H7 (cell line): ENCODE data around the gene CDK14. TPM values are rescaled to one million over a fixed set of nuclear protein-coding genes. Genes with fewer than 3 reads are reported as not detected.
"Not testable (repeated sequence)": the region's sequence is repeated elsewhere in the genome, so short reads cannot be mapped to it uniquely, and the experiment has no call there.

Experiments used
- DNase-seq: peaks from one replicate; pipeline ENCODE4 v3.0.0; 2012
- H3K27me3 ChIP-seq: 2 replicates; pipeline ENCODE4 v1.6.0; 2011; ENCODE audit warnings: mild to moderate bottlenecking, low read length; ENCODE audit not compliant: control insufficient read depth, insufficient read depth
- H3K36me3 ChIP-seq: replicated peaks from 2 replicates; pipeline ENCODE4 v1.5.1; 2011; ENCODE audit warnings: low read length; ENCODE audit not compliant: control insufficient read depth, insufficient read depth
- H3K4me3 ChIP-seq: 2 replicates; pipeline ENCODE4 v1.5.1; 2011; ENCODE audit warnings: low read depth, mild to moderate bottlenecking, control low read depth, low read length, moderate library complexity; ENCODE audit not compliant: insufficient read depth
- total RNA-seq: library from RNA; depleted of rRNA; stranded (reverse); fragments of >200 nt; shearing (Covaris generic); gene quantifications from 2 replicates; pipeline ENCODE4 v1.2.3, GENCODE V29; 2014

The CDK14 gene
- total RNA-seq, 1 experiment from 2014 or later, result 28.6 TPM

- Histone ChIP-seq H3K36me3 (no peaks in the 10 kb centered on the region), H3K27me3 (no peaks in the 10 kb centered on the region), H3K4me3 (no peak overlapping the region)
- no peak for DNase-seq
Measured at GRCh38 chr7:90749262-90749661, 153.1 kb downstream of the CDK14 start.

- peak; percentile 33 for DNase-seq
- Histone ChIP-seq H3K4me3 (no peak overlapping the region), H3K27me3 (no peaks in the 10 kb centered on the region), H3K36me3 (no peaks in the 10 kb centered on the region)
Measured at GRCh38 chr7:90749774-90750173, 153.7 kb downstream of the CDK14 start.

- Histone ChIP-seq H3K4me3 (no peak overlapping the region), H3K36me3 (no peaks in the 10 kb centered on the region), H3K27me3 (no peaks in the 10 kb centered on the region)
- DNase-seq, result no peak
Measured at GRCh38 chr7:90751595-90751994, 155.5 kb downstream of the CDK14 start.

GRCh38 chr7:90752051-90752450 lies 155.9 kb downstream of the CDK14 start:
- DNase-seq, result no peak
- Histone ChIP-seq H3K27me3 (no peaks in the 10 kb centered on the region), H3K4me3 (no peak overlapping the region), H3K36me3 (no peaks in the 10 kb centered on the region)

GRCh38 chr7:90755041-90755440 lies 158.9 kb downstream of the CDK14 start:
- DNase-seq, result no peak
- no peaks in the 10 kb centered on the region for H3K36me3 ChIP-seq
- no peaks in the 10 kb centered on the region for H3K27me3 ChIP-seq
- no peak overlapping the region for H3K4me3 ChIP-seq

GRCh38 chr7:90756366-90756765 lies 160.2 kb downstream of the CDK14 start:
- Histone ChIP-seq H3K27me3 (no peaks in the 10 kb centered on the region), H3K4me3 (no peak overlapping the region), H3K36me3 (no peaks in the 10 kb centered on the region)
- no peak for DNase-seq

- DNase-seq, H3K27me3 ChIP-seq, H3K4me3 ChIP-seq, H3K36me3 ChIP-seq: not testable (repeated sequence)
Measured at GRCh38 chr7:90757565-90757950, 161.4 kb downstream of the CDK14 start.

- H3K27me3 ChIP-seq, result no peaks in the 10 kb centered on the region
- no peaks in the 10 kb centered on the region for H3K36me3 ChIP-seq
- DNase-seq, result no peak
- H3K4me3 ChIP-seq, result no peak overlapping the region
Measured at GRCh38 chr7:90758933-90759562, 162.9 kb downstream of the CDK14 start.

- no peak for DNase-seq
- Histone ChIP-seq H3K4me3 (no peak overlapping the region), H3K27me3 (no peaks in the 10 kb centered on the region), H3K36me3 (no peaks in the 10 kb centered on the region)
Measured at GRCh38 chr7:90759710-90760109, 163.6 kb downstream of the CDK14 start.

- H3K4me3 ChIP-seq, result no peak overlapping the region
- DNase-seq, result no peak
- no peaks in the 10 kb centered on the region for H3K27me3 ChIP-seq
- no peaks in the 10 kb centered on the region for H3K36me3 ChIP-seq
Measured at GRCh38 chr7:90760892-90761291, 164.8 kb downstream of the CDK14 start.

- no peaks in the 10 kb centered on the region for H3K27me3 ChIP-seq
- DNase-seq, result no peak
- H3K4me3 ChIP-seq, result no peak overlapping the region
Measured at GRCh38 chr7:90761584-90761983, 165.5 kb downstream of the CDK14 start.

GRCh38 chr7:90763108-90763507 lies 167.0 kb downstream of the CDK14 start:
- Histone ChIP-seq H3K36me3 (no peaks in the 10 kb centered on the region), H3K4me3 (no peak overlapping the region), H3K27me3 (no peaks in the 10 kb centered on the region)
- no peak for DNase-seq

More at GRCh38 chr7:90761584-90761983, 165.5 kb downstream of the CDK14 start:
- H3K36me3 ChIP-seq, result no peaks in the 10 kb centered on the region

- no peaks in the 10 kb centered on the region for H3K27me3 ChIP-seq
- no peak overlapping the region for H3K4me3 ChIP-seq
- DNase-seq, result peak; percentile 45
- no peaks in the 10 kb centered on the region for H3K36me3 ChIP-seq
Measured at GRCh38 chr7:90764848-90765570, 168.9 kb downstream of the CDK14 start.

- Histone ChIP-seq H3K36me3 (no peaks in the 10 kb centered on the region), H3K27me3 (no peaks in the 10 kb centered on the region), H3K4me3 (no peak overlapping the region)
- DNase-seq, result no peak
Measured at GRCh38 chr7:90766814-90767564, 170.9 kb downstream of the CDK14 start.

GRCh38 chr7:90768301-90768700 lies 172.2 kb downstream of the CDK14 start:
- no peaks in the 10 kb centered on the region for H3K36me3 ChIP-seq
- no peak overlapping the region for H3K4me3 ChIP-seq
- no peaks in the 10 kb centered on the region for H3K27me3 ChIP-seq
- DNase-seq, result no peak
